Astrocyte (in vitro differentiated cells and primary cell): ENCODE measurements around the gene PCDHGB4.

Experiments used
- CTCF ChIP-seq: IDR thresholded peaks from 2 replicates; pipeline ENCODE4 v1.5.1; 2011; ENCODE audit warnings: low read depth, mild to moderate bottlenecking, inconsistent platforms, low read length, moderate library complexity; ENCODE audit not compliant: insufficient read depth
- EZH2 ChIP-seq: IDR thresholded peaks from 2 replicates; pipeline ENCODE4 v1.6.1; 2012; ENCODE audit warnings: mild to moderate bottlenecking, low read length, inconsistent platforms; ENCODE audit not compliant: insufficient read depth

GRCh38 chr5:141362719-141363118 lies 24.8 kb upstream of the PCDHGB4 start:
- no peak for TF ChIP-seq CTCF
- no peak for TF ChIP-seq EZH2
